OCI-LY7 (cell line): ENCODE results near the gene ADCY1.

Experiments used
- EZH2phosphoT487 ChIP-seq: fragments of 200-600 bp; sonication (generic); IDR thresholded peaks from 2 replicates; pipeline ENCODE4 v1.6.1; 2018; ENCODE audit warnings: low read depth, borderline replicate concordance, mild to moderate bottlenecking, mixed run types, antibody characterized with exemption, low read length, moderate library complexity, mixed read lengths
- TF ChIP-seq, protein P1 (sequence below): fragments of 200-600 bp; sonication (generic); conservative IDR thresholded peaks from 2 replicates; pipeline ENCODE4 v1.5.1; 2014; ENCODE audit warnings: mild to moderate bottlenecking, antibody characterized with exemption, low read length, moderate library complexity, mixed read lengths

- TF ChIP-seq, protein P1, sequence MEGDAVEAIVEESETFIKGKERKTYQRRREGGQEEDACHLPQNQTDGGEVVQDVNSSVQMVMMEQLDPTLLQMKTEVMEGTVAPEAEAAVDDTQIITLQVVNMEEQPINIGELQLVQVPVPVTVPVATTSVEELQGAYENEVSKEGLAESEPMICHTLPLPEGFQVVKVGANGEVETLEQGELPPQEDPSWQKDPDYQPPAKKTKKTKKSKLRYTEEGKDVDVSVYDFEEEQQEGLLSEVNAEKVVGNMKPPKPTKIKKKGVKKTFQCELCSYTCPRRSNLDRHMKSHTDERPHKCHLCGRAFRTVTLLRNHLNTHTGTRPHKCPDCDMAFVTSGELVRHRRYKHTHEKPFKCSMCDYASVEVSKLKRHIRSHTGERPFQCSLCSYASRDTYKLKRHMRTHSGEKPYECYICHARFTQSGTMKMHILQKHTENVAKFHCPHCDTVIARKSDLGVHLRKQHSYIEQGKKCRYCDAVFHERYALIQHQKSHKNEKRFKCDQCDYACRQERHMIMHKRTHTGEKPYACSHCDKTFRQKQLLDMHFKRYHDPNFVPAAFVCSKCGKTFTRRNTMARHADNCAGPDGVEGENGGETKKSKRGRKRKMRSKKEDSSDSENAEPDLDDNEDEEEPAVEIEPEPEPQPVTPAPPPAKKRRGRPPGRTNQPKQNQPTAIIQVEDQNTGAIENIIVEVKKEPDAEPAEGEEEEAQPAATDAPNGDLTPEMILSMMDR, result no peak
- TF ChIP-seq EZH2phosphoT487, result no peak
Observed at GRCh38 chr7:45568536-45569289, 5.5 kb upstream of the ADCY1 start.
